Endometrium (tissue), 2 donors: ENCODE data around the gene COL6A5.

ENCODE experiments used
- FAIRE-seq: peaks from 2 replicates; lab custom pipeline; 2012; peaks lifted over from hg19 to GRCh38; lab: Jason Lieb, UNC
- donor health status: control.
- donor health status: control.

COL6A5 gene

DNA sequence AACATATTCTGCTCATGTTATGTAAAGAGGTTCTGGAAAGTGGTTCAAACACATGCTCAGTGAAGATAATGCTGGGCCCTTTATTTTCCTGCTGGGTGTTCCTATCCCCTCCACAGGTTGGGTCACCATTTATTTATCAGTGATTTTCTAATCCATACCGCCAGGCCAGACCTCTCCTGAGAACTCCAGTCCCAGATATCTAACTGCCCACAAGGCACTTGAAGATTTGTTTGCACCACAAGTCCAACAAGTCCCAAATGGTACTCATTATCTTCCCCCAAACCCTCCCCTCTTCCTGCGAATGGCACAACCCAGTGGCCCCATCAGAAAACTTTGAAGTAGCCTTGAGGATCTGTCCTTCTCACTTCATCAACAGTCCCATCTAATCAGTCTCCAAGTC lies 176.9 kb downstream of the COL6A5 start:
- FAIRE-seq, result no peak

GRCh38 chr3:130527426-130527825 lies 182.0 kb downstream of the COL6A5 start:
- FAIRE-seq, result no peak

DNA sequence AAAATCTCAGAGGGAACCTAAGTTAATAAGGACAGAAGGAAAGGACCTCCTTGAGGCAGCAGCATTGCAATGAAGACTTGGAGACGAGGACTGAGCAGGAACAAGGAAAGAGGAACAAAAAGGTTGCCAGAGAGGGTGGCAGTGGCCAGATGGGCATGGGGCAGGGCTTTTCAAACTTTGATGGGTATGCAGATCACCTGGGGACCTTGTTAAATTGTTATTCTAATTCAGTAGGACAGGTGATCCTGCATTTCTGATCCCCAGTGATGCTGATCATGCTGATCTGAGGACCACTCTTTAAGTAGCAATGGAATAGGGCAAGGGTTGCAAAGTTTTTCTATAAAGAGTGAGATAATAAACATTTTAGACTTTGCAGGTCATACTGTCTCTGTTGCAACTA lies 182.6 kb downstream of the COL6A5 start:
- no peak for FAIRE-seq

DNA sequence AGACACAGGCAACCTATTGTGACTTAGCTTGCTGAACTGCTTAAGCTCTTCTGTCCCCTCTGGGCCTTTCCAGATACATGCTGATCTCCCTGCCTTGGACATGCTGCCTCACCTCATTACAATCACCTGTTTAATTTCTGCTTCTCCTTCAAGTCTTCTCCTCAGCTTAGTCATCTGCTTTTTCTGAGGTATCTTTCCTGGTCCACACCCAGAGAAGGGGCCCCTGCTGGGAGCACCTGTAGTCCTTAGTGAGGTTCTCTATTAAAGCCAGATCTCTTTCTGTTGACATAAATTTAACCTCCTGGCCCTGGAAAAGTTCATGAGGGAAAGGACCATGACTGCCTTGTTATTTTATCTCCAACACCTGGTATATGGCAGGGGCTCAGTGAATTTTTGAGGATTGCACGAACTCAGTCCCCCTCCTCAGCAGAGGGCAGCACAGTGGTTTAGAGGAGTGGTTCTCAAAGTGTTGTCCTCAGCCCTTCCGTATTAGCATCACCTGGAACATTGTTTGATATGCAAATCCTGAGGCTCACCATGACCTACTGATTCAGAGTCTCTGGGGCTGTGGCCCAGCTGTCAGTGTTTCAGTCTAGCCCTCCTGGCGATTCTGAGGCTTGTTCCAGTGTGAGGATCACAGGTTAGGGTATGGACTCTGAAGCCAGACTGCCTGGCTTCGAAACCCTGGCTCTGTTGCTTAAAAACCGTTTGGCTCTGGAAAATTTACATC lies 184.2 kb downstream of the COL6A5 start:
- no peak for FAIRE-seq

GRCh38 chr3:130533247-130533646 lies 187.8 kb downstream of the COL6A5 start:
- no peak for FAIRE-seq
